Choroid plexus epithelial cell (primary cell): ENCODE measurements around the gene HIBCH.
"Not testable (repeated sequence)": the region's sequence is repeated elsewhere in the genome, so short reads cannot be mapped to it uniquely, and the experiment has no call there.

Experiments used
- DNase-seq: peaks from one replicate; pipeline ENCODE4 v3.0.0-alpha.2; 2010; ENCODE audit warnings: low read depth
- H3K4me3 ChIP-seq: 2 replicates; pipeline ENCODE4 v1.5.1; 2011; ENCODE audit warnings: low read depth, mild to moderate bottlenecking, control low read depth, low read length, moderate library complexity
- CTCF ChIP-seq: conservative IDR thresholded peaks from 2 replicates; pipeline ENCODE4 v1.5.1; 2011; ENCODE audit warnings: low read depth, mild to moderate bottlenecking, control low read depth, inconsistent platforms, low read length, moderate library complexity

HIBCH gene

GRCh38 chr2:190170673-190171072 is 149.0 kb downstream of the HIBCH start:
- DNase-seq: no peak
- TF ChIP-seq CTCF: no peak
- no peak overlapping the region for H3K4me3 ChIP-seq

- H3K4me3 ChIP-seq: no peak overlapping the region
- no peak for DNase-seq
- TF ChIP-seq CTCF: no peak
Observed at GRCh38 chr2:190169221-190170072, 150.2 kb downstream of the HIBCH start.

GRCh38 chr2:190167702-190168101 is 151.9 kb downstream of the HIBCH start:
- no peak for TF ChIP-seq CTCF

GRCh38 chr2:190165491-190165890 is 154.1 kb downstream of the HIBCH start:
- no peak for TF ChIP-seq CTCF
- DNase-seq: no peak

More at GRCh38 chr2:190167702-190168101, 151.9 kb downstream of the HIBCH start:
- no peak for DNase-seq
- no peak overlapping the region for H3K4me3 ChIP-seq

GRCh38 chr2:190162851-190163250 is 156.8 kb downstream of the HIBCH start:
- DNase-seq: no peak
- H3K4me3 ChIP-seq: no peak overlapping the region
- no peak for TF ChIP-seq CTCF

More at GRCh38 chr2:190165491-190165890, 154.1 kb downstream of the HIBCH start:
- no peak overlapping the region for H3K4me3 ChIP-seq

GRCh38 chr2:190159453-190159852 is 160.2 kb downstream of the HIBCH start:
- no peak overlapping the region for H3K4me3 ChIP-seq
- DNase-seq: no peak
- TF ChIP-seq CTCF: no peak

GRCh38 chr2:190158798-190159434 is 160.7 kb downstream of the HIBCH start:
- no peak overlapping the region for H3K4me3 ChIP-seq
- DNase-seq: no peak
- no peak for TF ChIP-seq CTCF

- not testable (repeated sequence) for H3K4me3 ChIP-seq, DNase-seq
Observed at GRCh38 chr2:190157613-190158528, 161.8 kb downstream of the HIBCH start.
